Measurements from ENCODE around the gene UCN2. TPM values are rescaled to one million over a fixed set of nuclear protein-coding genes. Genes with fewer than 3 reads are reported as not detected.

UCN2 gene
- polyA plus RNA-seq, 2 of the 4 experiments (the other 2 are of a cell fraction) = 4.0 to 15.9 TPM

DNA sequence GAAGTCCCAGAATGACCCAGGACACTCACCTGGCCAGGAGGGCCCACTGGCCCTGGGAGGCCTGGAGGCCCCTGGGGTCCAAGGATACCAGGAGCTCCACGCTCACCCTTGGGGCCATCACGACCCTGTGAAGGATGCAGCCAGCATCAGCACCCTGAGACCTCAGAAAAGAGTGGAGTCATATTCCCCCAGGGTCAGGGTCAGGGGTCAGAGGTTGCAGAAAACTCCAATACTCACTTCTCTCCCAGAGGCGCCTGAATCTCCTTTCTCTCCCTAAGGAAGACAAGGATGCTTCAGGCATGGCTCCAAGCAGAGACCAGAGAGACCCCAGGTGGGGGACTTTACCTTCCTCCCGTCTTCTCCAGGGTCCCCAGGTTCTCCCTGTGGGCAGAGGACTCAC is 13.1 kb upstream of the UCN2 start:
- Histone ChIP-seq H3K4me2 (no peak overlapping the region), H3K27ac (no peak overlapping the region; a peak in 1 of 6 replicates), H3K4me3 (no peak overlapping the region), H3K4me1 (no peaks in the 10 kb centered on the region), H3K9me3 (no peaks in the 10 kb centered on the region)
- WGBS (ENCODE audit: missing lambda C conversion rate) = 100% methylated on average over 2 of the region's 4 CpGs
- ChIA-PET POLR2A (no interaction called here), CTCF (interaction anchor here (0.7 to 0.9 kb wide), 3 partner anchors 10 to 11 kb away, joined by 3 read pairs; no protein-coding TSS in a partner anchor)
- DNase-seq (ENCODE audit: low read depth in 1 of 2, low spot score in 1 of 2) (no peak), FAIRE-seq (no peak), ATAC-seq (no peak)
- TF ChIP-seq CEBPB (IDR thresholded peaks at IDR 0.05) = no peak
- no peak for TF ChIP-seq JUNB (IDR thresholded peaks at IDR 0.05)
- TF ChIP-seq, protein P1, sequence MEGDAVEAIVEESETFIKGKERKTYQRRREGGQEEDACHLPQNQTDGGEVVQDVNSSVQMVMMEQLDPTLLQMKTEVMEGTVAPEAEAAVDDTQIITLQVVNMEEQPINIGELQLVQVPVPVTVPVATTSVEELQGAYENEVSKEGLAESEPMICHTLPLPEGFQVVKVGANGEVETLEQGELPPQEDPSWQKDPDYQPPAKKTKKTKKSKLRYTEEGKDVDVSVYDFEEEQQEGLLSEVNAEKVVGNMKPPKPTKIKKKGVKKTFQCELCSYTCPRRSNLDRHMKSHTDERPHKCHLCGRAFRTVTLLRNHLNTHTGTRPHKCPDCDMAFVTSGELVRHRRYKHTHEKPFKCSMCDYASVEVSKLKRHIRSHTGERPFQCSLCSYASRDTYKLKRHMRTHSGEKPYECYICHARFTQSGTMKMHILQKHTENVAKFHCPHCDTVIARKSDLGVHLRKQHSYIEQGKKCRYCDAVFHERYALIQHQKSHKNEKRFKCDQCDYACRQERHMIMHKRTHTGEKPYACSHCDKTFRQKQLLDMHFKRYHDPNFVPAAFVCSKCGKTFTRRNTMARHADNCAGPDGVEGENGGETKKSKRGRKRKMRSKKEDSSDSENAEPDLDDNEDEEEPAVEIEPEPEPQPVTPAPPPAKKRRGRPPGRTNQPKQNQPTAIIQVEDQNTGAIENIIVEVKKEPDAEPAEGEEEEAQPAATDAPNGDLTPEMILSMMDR (IDR thresholded peaks at IDR 0.05) = no peak

DNA sequence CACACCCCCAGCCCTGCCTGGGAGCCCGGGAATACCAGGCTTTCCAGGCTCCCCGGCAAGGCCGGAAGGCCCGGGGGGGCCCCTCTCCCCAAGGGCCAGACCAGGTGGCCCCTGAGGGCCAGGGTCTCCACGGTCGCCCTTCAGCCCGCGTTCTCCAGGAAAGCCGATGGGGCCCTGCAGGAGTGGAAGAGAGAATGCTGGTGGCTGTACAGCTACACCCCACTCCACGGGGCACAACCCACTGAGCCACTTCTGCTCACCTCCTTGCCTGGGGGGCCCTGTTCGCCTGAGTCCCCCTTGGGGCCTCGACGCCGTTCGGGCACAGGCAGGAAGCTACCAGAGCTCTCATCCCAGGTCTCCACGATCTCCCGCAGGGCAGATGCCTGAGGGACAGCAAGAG is 11.8 kb upstream of the UCN2 start:
- ChIA-PET POLR2A (no interaction called here), CTCF (interaction anchor here (1.8 kb wide), 1 partner anchor 17 kb away, joined by 5 read pairs; no protein-coding TSS in a partner anchor)
- FAIRE-seq (no peak), DNase-seq (ENCODE audit: low read depth in 1 of 2, low spot score in 1 of 2) (no peak), ATAC-seq (no peak)
- Histone ChIP-seq H3K27ac (no peak overlapping the region), H3K9me3 (no peaks in the 10 kb centered on the region), H3K4me3 (no peak overlapping the region), H3K4me2 (no peak overlapping the region), H3K4me1 (no peaks in the 10 kb centered on the region)
- WGBS (ENCODE audit: missing lambda C conversion rate) = 100% methylated on average over 2 of the region's 17 CpGs
- no peak for TF ChIP-seq RCOR1 (IDR thresholded peaks at IDR 0.05; ENCODE audit: low read depth, low read length)
- TF ChIP-seq, protein P2, sequence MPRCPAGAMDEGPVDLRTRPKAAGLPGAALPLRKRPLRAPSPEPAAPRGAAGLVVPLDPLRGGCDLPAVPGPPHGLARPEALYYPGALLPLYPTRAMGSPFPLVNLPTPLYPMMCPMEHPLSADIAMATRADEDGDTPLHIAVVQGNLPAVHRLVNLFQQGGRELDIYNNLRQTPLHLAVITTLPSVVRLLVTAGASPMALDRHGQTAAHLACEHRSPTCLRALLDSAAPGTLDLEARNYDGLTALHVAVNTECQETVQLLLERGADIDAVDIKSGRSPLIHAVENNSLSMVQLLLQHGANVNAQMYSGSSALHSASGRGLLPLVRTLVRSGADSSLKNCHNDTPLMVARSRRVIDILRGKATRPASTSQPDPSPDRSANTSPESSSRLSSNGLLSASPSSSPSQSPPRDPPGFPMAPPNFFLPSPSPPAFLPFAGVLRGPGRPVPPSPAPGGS (IDR thresholded peaks at IDR 0.05) = no peak
- TF ChIP-seq KDM1A (IDR thresholded peaks at IDR 0.05; ENCODE audit: low read depth) = no peak
- no peak for TF ChIP-seq SREBF2 (IDR thresholded peaks at IDR 0.05)
- TF ChIP-seq, protein P3, sequence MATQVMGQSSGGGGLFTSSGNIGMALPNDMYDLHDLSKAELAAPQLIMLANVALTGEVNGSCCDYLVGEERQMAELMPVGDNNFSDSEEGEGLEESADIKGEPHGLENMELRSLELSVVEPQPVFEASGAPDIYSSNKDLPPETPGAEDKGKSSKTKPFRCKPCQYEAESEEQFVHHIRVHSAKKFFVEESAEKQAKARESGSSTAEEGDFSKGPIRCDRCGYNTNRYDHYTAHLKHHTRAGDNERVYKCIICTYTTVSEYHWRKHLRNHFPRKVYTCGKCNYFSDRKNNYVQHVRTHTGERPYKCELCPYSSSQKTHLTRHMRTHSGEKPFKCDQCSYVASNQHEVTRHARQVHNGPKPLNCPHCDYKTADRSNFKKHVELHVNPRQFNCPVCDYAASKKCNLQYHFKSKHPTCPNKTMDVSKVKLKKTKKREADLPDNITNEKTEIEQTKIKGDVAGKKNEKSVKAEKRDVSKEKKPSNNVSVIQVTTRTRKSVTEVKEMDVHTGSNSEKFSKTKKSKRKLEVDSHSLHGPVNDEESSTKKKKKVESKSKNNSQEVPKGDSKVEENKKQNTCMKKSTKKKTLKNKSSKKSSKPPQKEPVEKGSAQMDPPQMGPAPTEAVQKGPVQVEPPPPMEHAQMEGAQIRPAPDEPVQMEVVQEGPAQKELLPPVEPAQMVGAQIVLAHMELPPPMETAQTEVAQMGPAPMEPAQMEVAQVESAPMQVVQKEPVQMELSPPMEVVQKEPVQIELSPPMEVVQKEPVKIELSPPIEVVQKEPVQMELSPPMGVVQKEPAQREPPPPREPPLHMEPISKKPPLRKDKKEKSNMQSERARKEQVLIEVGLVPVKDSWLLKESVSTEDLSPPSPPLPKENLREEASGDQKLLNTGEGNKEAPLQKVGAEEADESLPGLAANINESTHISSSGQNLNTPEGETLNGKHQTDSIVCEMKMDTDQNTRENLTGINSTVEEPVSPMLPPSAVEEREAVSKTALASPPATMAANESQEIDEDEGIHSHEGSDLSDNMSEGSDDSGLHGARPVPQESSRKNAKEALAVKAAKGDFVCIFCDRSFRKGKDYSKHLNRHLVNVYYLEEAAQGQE (IDR thresholded peaks at IDR 0.05) = no peak
- no peak for TF ChIP-seq CBX2 (IDR thresholded peaks at IDR 0.05; ENCODE audit: borderline replicate concordance, low read depth)
- no peak for TF ChIP-seq HOXB13 (CRISPR knock-in tag; IDR thresholded peaks at IDR 0.05; ENCODE audit: low read depth)
- TF ChIP-seq, protein P4, sequence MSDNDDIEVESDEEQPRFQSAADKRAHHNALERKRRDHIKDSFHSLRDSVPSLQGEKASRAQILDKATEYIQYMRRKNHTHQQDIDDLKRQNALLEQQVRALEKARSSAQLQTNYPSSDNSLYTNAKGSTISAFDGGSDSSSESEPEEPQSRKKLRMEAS (IDR thresholded peaks at IDR 0.05) = no peak
- no peak for TF ChIP-seq FOSB (CRISPR knock-in tag; IDR thresholded peaks at IDR 0.05)
- TF ChIP-seq KDM5A (IDR thresholded peaks at IDR 0.05) = no peak
- no peak for TF ChIP-seq RAD21 (conservative IDR thresholded peaks at IDR 0.05 in 1 of 2, IDR thresholded peaks at IDR 0.05 in 1 of 2)
- no peak for TF ChIP-seq NR3C1 (IDR thresholded peaks at IDR 0.05)
- no peak for TF ChIP-seq MAFK (IDR thresholded peaks at IDR 0.05; ENCODE audit: partially characterized antibody)

Data from A549 (cell line).